ENCODE measurements around the gene GFOD1. TPM values are rescaled to one million over a fixed set of nuclear protein-coding genes. Genes with fewer than 3 reads are reported as not detected.

Gene GFOD1
- polyA plus RNA-seq, 1 of the 3 experiments (the other 2 are of a cell fraction) = 1.6 TPM

GRCh38 chr6:13428583-13429405 lies 58.6 kb downstream of the GFOD1 start:
- CTCF ChIA-PET = no interaction called here
- no peak overlapping the region for H3K4me2 ChIP-seq
- DNase-seq = no peak
- no peaks in the 10 kb centered on the region for H3K9me3 ChIP-seq
- 91% methylated on average over 13 of the region's 13 CpGs for WGBS (ENCODE audit: low lambda C conversion rate)
- no peak overlapping the region for H3K27ac ChIP-seq (ENCODE audit: low read depth in 2 of 2, low read length in 1 of 2)
- no peak for TF ChIP-seq RXRA (IDR thresholded peaks at IDR 0.05; ENCODE audit: borderline replicate concordance, low read depth)
- TF ChIP-seq TCF12 (IDR thresholded peaks at IDR 0.05) = no peak
- no peak for TF ChIP-seq FOXJ3 (CRISPR knock-in tag; IDR thresholded peaks at IDR 0.05)
- TF ChIP-seq ZBTB33 (IDR thresholded peaks at IDR 0.05; ENCODE audit: borderline replicate concordance, low read depth) = no peak
- TF ChIP-seq TAF1 (IDR thresholded peaks at IDR 0.05; ENCODE audit: borderline replicate concordance, low read depth, low read length) = no peak
- no peak for TF ChIP-seq NFIC (IDR thresholded peaks at IDR 0.05; ENCODE audit: borderline replicate concordance)
- TF ChIP-seq MXI1 (IDR thresholded peaks at IDR 0.05; ENCODE audit: low read depth, low read length) = no peak
- no peak for TF ChIP-seq GABPA (IDR thresholded peaks at IDR 0.05; ENCODE audit: low read depth)
- TF ChIP-seq MAX (IDR thresholded peaks at IDR 0.05; ENCODE audit: low read depth) = no peak
- TF ChIP-seq RAD21 (IDR thresholded peaks at IDR 0.05; ENCODE audit: low read length) = no peak
- no peak for TF ChIP-seq RCOR1 (IDR thresholded peaks at IDR 0.05; ENCODE audit: low read length)
- TF ChIP-seq ELF1 (IDR thresholded peaks at IDR 0.05) = no peak
- TF ChIP-seq FOXM1 (IDR thresholded peaks at IDR 0.05; ENCODE audit: low read depth) = no peak
- no peak for TF ChIP-seq REST (IDR thresholded peaks at IDR 0.05; ENCODE audit: low read depth, low read length)
- no peak for TF ChIP-seq PBX3 (IDR thresholded peaks at IDR 0.05)
- TF ChIP-seq SIN3A (IDR thresholded peaks at IDR 0.05; ENCODE audit: borderline replicate concordance, low read depth, low read length) = no peak
- TF ChIP-seq SMC3 (IDR thresholded peaks at IDR 0.05; ENCODE audit: low read depth, low read length) = no peak
- TF ChIP-seq EP300 (IDR thresholded peaks at IDR 0.05; ENCODE audit: borderline replicate concordance in 1 of 2, low read depth in 1 of 2, low read length in 1 of 2) = no peak
- no peak for TF ChIP-seq YY1 (IDR thresholded peaks at IDR 0.05; ENCODE audit: low read depth)
- no peak overlapping the region for H2AFZ ChIP-seq (ENCODE audit: low read depth)
- H3K9me2 ChIP-seq = no peaks in the 10 kb centered on the region
- no peaks in the 10 kb centered on the region for H4K20me1 ChIP-seq (ENCODE audit: insufficient read depth)
- peaks cover 4% of the 10 kb centered on the region for H3F3A ChIP-seq (replicated peaks; ENCODE audit: insufficient read depth)
- H3K9ac ChIP-seq = no peak overlapping the region
- POLR2A ChIA-PET = no interaction called here
- H3K4me3 ChIP-seq (ENCODE audit: low read depth in 2 of 2, low read length in 1 of 2) = no peak overlapping the region
- no peaks in the 10 kb centered on the region for H3K27me3 ChIP-seq (ENCODE audit: insufficient read depth)
- no peaks in the 10 kb centered on the region for H3K36me3 ChIP-seq (replicated peaks in 1 of 2; ENCODE audit: control insufficient read depth in 1 of 2, insufficient read depth in 2 of 2, low read length in 1 of 2)
- H3K79me2 ChIP-seq (ENCODE audit: insufficient read depth) = no peaks in the 10 kb centered on the region
- peaks cover 0 to 4% of the 10 kb centered on the region in 2 experiments; a peak in 2 of 4 replicates for H3K4me1 ChIP-seq (ENCODE audit: control insufficient read depth in 1 of 2, insufficient read depth in 2 of 2, low read depth in 1 of 2, low read length in 1 of 2)
